HepG2 (cell line): ENCODE measurements around the gene TRIM66.
"Not testable (repeated sequence)": the region's sequence is repeated elsewhere in the genome, so short reads cannot be mapped to it uniquely, and the experiment has no call there.

ENCODE experiments used
- MBNL3 ChIP-seq: fragments of 250-450 bp; sonication (Bioruptor Pico); conservative IDR thresholded peaks from 2 replicates; pipeline ENCODE4 v1.8.0; 2022; ENCODE audit warnings: mild to moderate bottlenecking, inconsistent platforms
- POLR2AphosphoS5 ChIP-seq: IDR thresholded peaks from 2 replicates; pipeline ENCODE4 v1.6.1; 2012; ENCODE audit warnings: low read depth, low read length
- RBAK ChIP-seq: sonication (generic); formaldehyde crosslinking; IDR thresholded peaks from 2 replicates; pipeline ENCODE4 v1.5.1; 2020; ENCODE audit warnings: mild to moderate bottlenecking, missing genetic modification reagents
- SOX5 ChIP-seq: IDR thresholded peaks from 2 replicates; pipeline ENCODE4 v1.6.1; 2016; ENCODE audit warnings: borderline replicate concordance
- ZNF354B ChIP-seq: sonication (generic); formaldehyde crosslinking; IDR thresholded peaks from 2 replicates; pipeline ENCODE4 v1.8.0; 2022; ENCODE audit warnings: mild to moderate bottlenecking, missing genetic modification reagents
- TF ChIP-seq, protein P1 (sequence below): sonication (generic); formaldehyde crosslinking; IDR thresholded peaks from 2 replicates; pipeline ENCODE4 v1.5.0; 2020; ENCODE audit warnings: mild to moderate bottlenecking, missing genetic modification reagents, moderate library complexity
- TF ChIP-seq, protein P2 (sequence below): sonication (generic); formaldehyde crosslinking; IDR thresholded peaks from 2 replicates; pipeline ENCODE4 v1.4.0; 2020; ENCODE audit warnings: missing genetic modification reagents

DNA sequence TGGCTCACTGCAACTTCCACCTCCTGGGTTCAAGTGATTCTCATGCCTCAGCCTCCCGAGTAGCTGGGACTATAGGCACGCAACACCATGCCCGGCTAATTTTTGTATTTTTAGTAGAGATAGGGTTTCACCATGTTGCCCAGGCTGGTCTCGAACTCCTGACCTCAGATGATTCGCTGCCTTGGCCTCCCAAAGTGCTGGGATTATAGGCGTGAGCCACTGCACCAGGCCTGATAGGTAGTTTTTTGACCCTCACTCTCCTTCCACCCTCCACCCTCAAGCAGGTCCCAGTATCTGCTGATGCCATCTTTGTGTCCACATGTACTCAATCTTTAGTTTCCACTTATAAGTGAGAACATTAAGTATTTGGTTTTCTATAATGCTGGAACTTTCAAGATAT, 12.4 kb downstream of the TRIM66 start:
- TF ChIP-seq ZNF354B (CRISPR knock-in tag); RBAK (CRISPR knock-in tag); MBNL3 (CRISPR knock-in tag); POLR2AphosphoS5; SOX5: not testable (repeated sequence)
- TF ChIP-seq, protein P1, sequence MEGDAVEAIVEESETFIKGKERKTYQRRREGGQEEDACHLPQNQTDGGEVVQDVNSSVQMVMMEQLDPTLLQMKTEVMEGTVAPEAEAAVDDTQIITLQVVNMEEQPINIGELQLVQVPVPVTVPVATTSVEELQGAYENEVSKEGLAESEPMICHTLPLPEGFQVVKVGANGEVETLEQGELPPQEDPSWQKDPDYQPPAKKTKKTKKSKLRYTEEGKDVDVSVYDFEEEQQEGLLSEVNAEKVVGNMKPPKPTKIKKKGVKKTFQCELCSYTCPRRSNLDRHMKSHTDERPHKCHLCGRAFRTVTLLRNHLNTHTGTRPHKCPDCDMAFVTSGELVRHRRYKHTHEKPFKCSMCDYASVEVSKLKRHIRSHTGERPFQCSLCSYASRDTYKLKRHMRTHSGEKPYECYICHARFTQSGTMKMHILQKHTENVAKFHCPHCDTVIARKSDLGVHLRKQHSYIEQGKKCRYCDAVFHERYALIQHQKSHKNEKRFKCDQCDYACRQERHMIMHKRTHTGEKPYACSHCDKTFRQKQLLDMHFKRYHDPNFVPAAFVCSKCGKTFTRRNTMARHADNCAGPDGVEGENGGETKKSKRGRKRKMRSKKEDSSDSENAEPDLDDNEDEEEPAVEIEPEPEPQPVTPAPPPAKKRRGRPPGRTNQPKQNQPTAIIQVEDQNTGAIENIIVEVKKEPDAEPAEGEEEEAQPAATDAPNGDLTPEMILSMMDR = not testable (repeated sequence)
- TF ChIP-seq, protein P2, sequence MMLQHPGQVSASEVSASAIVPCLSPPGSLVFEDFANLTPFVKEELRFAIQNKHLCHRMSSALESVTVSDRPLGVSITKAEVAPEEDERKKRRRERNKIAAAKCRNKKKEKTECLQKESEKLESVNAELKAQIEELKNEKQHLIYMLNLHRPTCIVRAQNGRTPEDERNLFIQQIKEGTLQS (CRISPR knock-in tag) = not testable (repeated sequence)
